Gastroesophageal sphincter (tissue), 3 donors: ENCODE measurements around the gene IER2.
"Not testable (repeated sequence)": the region's sequence is repeated elsewhere in the genome, so short reads cannot be mapped to it uniquely, and the experiment has no call there.

Source experiments
- EP300 ChIP-seq: sonication (generic); formaldehyde crosslinking; IDR thresholded peaks from one replicate; pipeline ENCODE4 v1.6.1; 2017; ENCODE audit warnings: antibody characterized with exemption, mild to moderate bottlenecking
- POLR2A ChIP-seq, 2 donors: fragments of 450-650 bp; IDR thresholded peaks; one replicate each; pipeline ENCODE4 v1.6.1; 2017; ENCODE audit warnings: antibody characterized with exemption in 2 of 2, mild to moderate bottlenecking in 2 of 2, moderate library complexity in 1 of 2
- TF ChIP-seq, protein P1 (sequence below), 4 experiments: fragments of 200-600 bp in 2 of 4; fragments of 450-650 bp in 2 of 4; sonication (generic) in 1 of 4; IDR thresholded peaks; one replicate each; pipeline ENCODE4 v1.5.1; 2017 to 2019; ENCODE audit warnings: antibody characterized with exemption in 4 of 4, mild to moderate bottlenecking in 2 of 4, moderate library complexity in 2 of 4

DNA sequence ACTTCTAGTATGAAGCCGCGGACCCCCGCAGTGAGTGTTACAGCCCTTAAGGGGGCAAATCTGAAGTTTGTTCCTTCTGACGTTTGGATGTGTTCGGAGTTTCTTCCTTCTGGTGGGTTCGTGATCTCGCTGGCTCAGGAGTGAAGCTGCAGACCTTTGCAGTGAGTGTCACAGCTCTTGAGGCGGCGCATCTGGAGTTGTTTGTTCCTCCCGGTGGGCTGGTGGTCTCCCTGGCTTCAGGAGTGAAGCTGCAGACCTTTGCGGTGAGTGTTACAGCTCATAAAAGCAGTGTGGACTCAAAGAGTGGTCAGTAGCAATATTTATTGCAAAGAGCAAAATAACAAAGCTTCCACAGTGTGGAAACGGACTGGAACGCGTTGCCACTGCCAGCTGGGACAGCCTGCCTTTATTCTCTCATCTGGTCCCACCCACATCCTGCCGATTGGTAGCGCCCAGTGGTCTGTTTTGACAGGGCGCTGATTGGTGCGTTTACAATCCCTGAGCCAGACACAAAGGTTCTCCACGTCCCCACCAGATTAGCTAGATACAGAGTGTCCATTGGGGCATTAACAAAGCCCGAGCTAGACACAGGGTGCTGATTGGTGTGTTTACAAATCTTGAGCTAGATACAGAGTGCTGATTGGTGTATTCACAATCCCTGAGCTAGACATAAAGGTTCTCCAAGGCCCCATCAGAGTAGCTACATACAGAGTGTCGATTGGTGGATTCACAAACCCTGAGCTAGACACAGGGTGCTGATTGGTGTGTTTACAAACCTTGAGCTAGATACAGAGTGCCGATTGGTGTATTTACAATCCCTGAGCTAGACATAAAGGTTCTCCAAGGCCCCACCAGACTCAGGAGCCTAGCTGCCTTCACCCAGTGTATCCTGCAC lies 35.8 kb downstream of the IER2 start:
- TF ChIP-seq, protein P1, sequence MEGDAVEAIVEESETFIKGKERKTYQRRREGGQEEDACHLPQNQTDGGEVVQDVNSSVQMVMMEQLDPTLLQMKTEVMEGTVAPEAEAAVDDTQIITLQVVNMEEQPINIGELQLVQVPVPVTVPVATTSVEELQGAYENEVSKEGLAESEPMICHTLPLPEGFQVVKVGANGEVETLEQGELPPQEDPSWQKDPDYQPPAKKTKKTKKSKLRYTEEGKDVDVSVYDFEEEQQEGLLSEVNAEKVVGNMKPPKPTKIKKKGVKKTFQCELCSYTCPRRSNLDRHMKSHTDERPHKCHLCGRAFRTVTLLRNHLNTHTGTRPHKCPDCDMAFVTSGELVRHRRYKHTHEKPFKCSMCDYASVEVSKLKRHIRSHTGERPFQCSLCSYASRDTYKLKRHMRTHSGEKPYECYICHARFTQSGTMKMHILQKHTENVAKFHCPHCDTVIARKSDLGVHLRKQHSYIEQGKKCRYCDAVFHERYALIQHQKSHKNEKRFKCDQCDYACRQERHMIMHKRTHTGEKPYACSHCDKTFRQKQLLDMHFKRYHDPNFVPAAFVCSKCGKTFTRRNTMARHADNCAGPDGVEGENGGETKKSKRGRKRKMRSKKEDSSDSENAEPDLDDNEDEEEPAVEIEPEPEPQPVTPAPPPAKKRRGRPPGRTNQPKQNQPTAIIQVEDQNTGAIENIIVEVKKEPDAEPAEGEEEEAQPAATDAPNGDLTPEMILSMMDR (IDR thresholded peaks at IDR 0.05) = not testable (repeated sequence)
- TF ChIP-seq POLR2A (IDR thresholded peaks at IDR 0.05); EP300: not testable (repeated sequence)
